C4-2B (cell line): ENCODE results near the gene CLPTM1.

Source experiments
- ZFX ChIP-seq: fragments of 450-650 bp; IDR thresholded peaks from 2 replicates; pipeline ENCODE4 v1.6.1; 2017
- TF ChIP-seq, protein P1 (sequence below): fragments of 450-650 bp; conservative IDR thresholded peaks from 2 replicates; pipeline ENCODE4 v1.5.1; 2017; ENCODE audit warnings: mild to moderate bottlenecking

DNA sequence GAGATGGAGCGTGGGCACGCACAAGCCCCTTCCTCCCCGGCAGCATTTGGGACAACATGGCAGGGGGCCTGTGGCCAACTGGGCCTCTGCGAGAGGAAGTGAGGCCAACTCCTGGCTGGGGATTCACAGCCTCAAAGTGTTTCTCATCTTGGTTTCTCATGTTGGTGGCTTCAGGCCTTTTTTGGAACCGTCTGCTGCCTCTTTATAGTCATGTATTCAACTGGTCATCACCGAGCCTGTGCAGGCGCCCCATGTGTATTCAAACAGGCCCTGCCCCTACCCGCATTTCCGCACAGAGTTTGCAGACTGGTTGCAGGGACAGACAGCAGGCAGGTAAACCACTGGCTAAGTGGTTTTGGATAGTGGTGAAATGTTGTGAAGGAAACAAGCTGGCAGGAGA, 28.8 kb downstream of the CLPTM1 start:
- TF ChIP-seq, protein P1, sequence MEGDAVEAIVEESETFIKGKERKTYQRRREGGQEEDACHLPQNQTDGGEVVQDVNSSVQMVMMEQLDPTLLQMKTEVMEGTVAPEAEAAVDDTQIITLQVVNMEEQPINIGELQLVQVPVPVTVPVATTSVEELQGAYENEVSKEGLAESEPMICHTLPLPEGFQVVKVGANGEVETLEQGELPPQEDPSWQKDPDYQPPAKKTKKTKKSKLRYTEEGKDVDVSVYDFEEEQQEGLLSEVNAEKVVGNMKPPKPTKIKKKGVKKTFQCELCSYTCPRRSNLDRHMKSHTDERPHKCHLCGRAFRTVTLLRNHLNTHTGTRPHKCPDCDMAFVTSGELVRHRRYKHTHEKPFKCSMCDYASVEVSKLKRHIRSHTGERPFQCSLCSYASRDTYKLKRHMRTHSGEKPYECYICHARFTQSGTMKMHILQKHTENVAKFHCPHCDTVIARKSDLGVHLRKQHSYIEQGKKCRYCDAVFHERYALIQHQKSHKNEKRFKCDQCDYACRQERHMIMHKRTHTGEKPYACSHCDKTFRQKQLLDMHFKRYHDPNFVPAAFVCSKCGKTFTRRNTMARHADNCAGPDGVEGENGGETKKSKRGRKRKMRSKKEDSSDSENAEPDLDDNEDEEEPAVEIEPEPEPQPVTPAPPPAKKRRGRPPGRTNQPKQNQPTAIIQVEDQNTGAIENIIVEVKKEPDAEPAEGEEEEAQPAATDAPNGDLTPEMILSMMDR, result no peak
- TF ChIP-seq ZFX, result no peak
